H9 (cell line): ENCODE data around the gene IQGAP3. TPM values are rescaled to one million over a fixed set of nuclear protein-coding genes. Genes with fewer than 3 reads are reported as not detected.

ENCODE experiments used
- DNase-seq: peaks from one replicate; pipeline ENCODE4 v3.0.0-alpha.2; 2017
- H2AFZ ChIP-seq: one replicate; pipeline ENCODE4 v1.6.1; 2013; ENCODE audit warnings: mild to moderate bottlenecking, low read length, control low read depth, moderate library complexity
- H2AK5ac ChIP-seq: 2 replicates; pipeline ENCODE4 v1.6.1; 2013; ENCODE audit warnings: low read length, control low read depth, mixed read lengths; ENCODE audit not compliant: insufficient read length
- H2BK120ac ChIP-seq: one replicate; pipeline ENCODE4 v1.6.1; 2013; ENCODE audit warnings: low read depth, mild to moderate bottlenecking, low read length, control low read depth, inconsistent platforms; ENCODE audit not compliant: poor library complexity, severe bottlenecking
- H2BK12ac ChIP-seq: 2 replicates; pipeline ENCODE4 v1.6.1; 2013; ENCODE audit warnings: low read length, control low read depth, mixed read lengths, low read depth; ENCODE audit not compliant: insufficient read length
- H2BK15ac ChIP-seq: 2 replicates; pipeline ENCODE4 v1.6.1; 2013; ENCODE audit warnings: low read depth, low read length, control low read depth
- H2BK20ac ChIP-seq: one replicate; pipeline ENCODE4 v1.6.1; 2013; ENCODE audit warnings: low read depth, mild to moderate bottlenecking, low read length, control low read depth, inconsistent platforms; ENCODE audit not compliant: poor library complexity, severe bottlenecking
- H2BK5ac ChIP-seq: 2 replicates; pipeline ENCODE4 v1.6.1; 2013; ENCODE audit warnings: low read length, control low read depth, mixed read lengths; ENCODE audit not compliant: insufficient read length
- H3K14ac ChIP-seq: 2 replicates; pipeline ENCODE4 v1.6.1; 2013; ENCODE audit warnings: low read length, control low read depth; ENCODE audit not compliant: insufficient read depth
- H3K18ac ChIP-seq: 2 replicates; pipeline ENCODE4 v1.6.1; 2013; ENCODE audit warnings: low read depth, mild to moderate bottlenecking, mixed read lengths, low read length, control low read depth; ENCODE audit not compliant: insufficient read length
- H3K23ac ChIP-seq: 2 replicates; pipeline ENCODE4 v1.6.1; 2013; ENCODE audit warnings: low read length, control low read depth, mixed read lengths, low read depth; ENCODE audit not compliant: insufficient read length
- H3K23me2 ChIP-seq: 2 replicates; pipeline ENCODE4 v1.6.1; 2013; ENCODE audit warnings: low read depth, mild to moderate bottlenecking, mixed read lengths, low read length, control low read depth; ENCODE audit not compliant: insufficient read length, poor library complexity, severe bottlenecking
- H3K27ac ChIP-seq: 2 replicates; pipeline ENCODE4 v1.5.1; 2013; ENCODE audit warnings: low read length, control low read depth, mixed read lengths, low read depth; ENCODE audit not compliant: insufficient read length
- H3K27me3 ChIP-seq: 2 replicates; pipeline ENCODE4 v1.6.1; 2013; ENCODE audit warnings: low read length, control low read depth, inconsistent platforms; ENCODE audit not compliant: insufficient read depth
- H3K4ac ChIP-seq: 2 replicates; pipeline ENCODE4 v1.6.1; 2013; ENCODE audit warnings: low read depth, mild to moderate bottlenecking, control low read depth, inconsistent platforms, low read length, moderate library complexity
- H3K4me1 ChIP-seq: 2 replicates; pipeline ENCODE4 v1.6.1; 2013; ENCODE audit warnings: low read length, control low read depth, inconsistent platforms; ENCODE audit not compliant: insufficient read depth
- H3K4me2 ChIP-seq: 2 replicates; pipeline ENCODE4 v1.6.1; 2013; ENCODE audit warnings: low read length, control low read depth, mixed read lengths; ENCODE audit not compliant: insufficient read length, insufficient read depth
- H3K56ac ChIP-seq: 2 replicates; pipeline ENCODE4 v1.6.1; 2013; ENCODE audit warnings: low read depth, mild to moderate bottlenecking, mixed read lengths, low read length, control low read depth; ENCODE audit not compliant: insufficient read length
- H3K79me1 ChIP-seq: 2 replicates; pipeline ENCODE4 v1.6.1; 2013; ENCODE audit warnings: low read depth, mild to moderate bottlenecking, moderate library complexity, low read length, control low read depth, inconsistent platforms; ENCODE audit not compliant: insufficient read depth, poor library complexity, severe bottlenecking
- H3K79me2 ChIP-seq: 2 replicates; pipeline ENCODE4 v1.6.1; 2013; ENCODE audit warnings: low read length, control low read depth, inconsistent platforms; ENCODE audit not compliant: insufficient read depth
- H3K9ac ChIP-seq: 2 replicates; pipeline ENCODE4 v1.6.1; 2013; ENCODE audit warnings: low read length, control low read depth, mixed read lengths; ENCODE audit not compliant: insufficient read length; ENCODE audit errors: extremely low read depth
- H3K9me3 ChIP-seq: one replicate; pipeline ENCODE4 v1.6.1; 2013; ENCODE audit warnings: low read depth, low read length, inconsistent platforms; ENCODE audit not compliant: control insufficient read depth
- H3T11ph ChIP-seq: one replicate; pipeline ENCODE4 v1.6.1; 2013; ENCODE audit warnings: mild to moderate bottlenecking, low read length, control low read depth, inconsistent platforms
- H4K20me1 ChIP-seq: one replicate; pipeline ENCODE4 v1.6.1; 2013; ENCODE audit not compliant: control insufficient read depth, insufficient read length, insufficient read depth
- H4K5ac ChIP-seq: 2 replicates; pipeline ENCODE4 v1.6.1; 2013; ENCODE audit warnings: low read depth, mild to moderate bottlenecking, mixed read lengths, low read length, control low read depth; ENCODE audit not compliant: insufficient read length
- H4K8ac ChIP-seq: replicated peaks from 2 replicates; pipeline ENCODE4 v1.6.1; 2013; ENCODE audit warnings: low read length, control low read depth, mixed read lengths, low read depth; ENCODE audit not compliant: insufficient read length
- H4K91ac ChIP-seq: 2 replicates; pipeline ENCODE4 v1.6.1; 2013; ENCODE audit warnings: low read depth, mild to moderate bottlenecking, moderate library complexity, mixed read lengths, low read length, control low read depth; ENCODE audit not compliant: insufficient read length
- H3K27ac Mint-ChIP-seq, 3 experiments: 2 replicates in 2 of 3; 3 replicates in 1 of 3; pipeline ENCODE4 v1.8.0; 2020 to 2021; ENCODE audit warnings: mixed read lengths in 3 of 3, mild to moderate bottlenecking in 1 of 3, moderate library complexity in 1 of 3
- H3K27me3 Mint-ChIP-seq: 2 replicates; pipeline ENCODE4 v1.8.0; 2021; ENCODE audit warnings: low read depth, mild to moderate bottlenecking, moderate library complexity, mixed read lengths
- H3K36me3 Mint-ChIP-seq, 3 experiments: 2 replicates in 2 of 3; 3 replicates in 1 of 3; pipeline ENCODE4 v1.8.0; 2020 to 2021; ENCODE audit warnings: low read depth in 3 of 3, mixed read lengths in 3 of 3; ENCODE audit not compliant: insufficient read depth in 1 of 3
- H3K4me1 Mint-ChIP-seq, 2 experiments: 2 replicates each; pipeline ENCODE4 v1.8.0; 2020; ENCODE audit warnings: mixed read lengths in 2 of 2
- H3K4me3 Mint-ChIP-seq, 2 experiments: 2 replicates in 1 of 2; 3 replicates in 1 of 2; pipeline ENCODE4 v1.8.0; 2020 to 2021; ENCODE audit warnings: mild to moderate bottlenecking in 2 of 2, mixed read lengths in 2 of 2, moderate library complexity in 1 of 2
- H3K9me3 Mint-ChIP-seq, 2 experiments: 2 replicates in 1 of 2; 3 replicates in 1 of 2; pipeline ENCODE4 v1.8.0; 2020; ENCODE audit warnings: mild to moderate bottlenecking in 2 of 2, mixed read lengths in 2 of 2, moderate library complexity in 1 of 2
- CTCF ChIP-seq: fragments of 200-600 bp; sonication (generic); conservative IDR thresholded peaks from 3 replicates; pipeline ENCODE4 v1.8.0; 2021; ENCODE audit warnings: antibody characterized with exemption, mild to moderate bottlenecking
- WGBS: extraction: QIAGEN DNeasy Blood & Tissue Kit; methylation state at CpG from one replicate; pipeline ENCODE4 v1.1.7; 2013; ENCODE audit warnings: missing lambda C conversion rate, low lambda C conversion rate, mixed read lengths; ENCODE audit not compliant: insufficient read length; ENCODE audit errors: extremely low coverage; 5-methylcytosine and 5-hydroxymethylcytosine counted together
- total RNA-seq: library from RNA; stranded (reverse); gene quantifications from 2 replicates; pipeline ENCODE4 v1.2.1, GENCODE V29; 2021

The IQGAP3 gene
- total RNA-seq, 1 experiment from 2014 or later, result 24.5 TPM

- H3K79me2 ChIP-seq, result no peaks in the 10 kb centered on the region
- no peak within 1 kb of the TSS for H4K8ac ChIP-seq
- H2BK12ac ChIP-seq, result no peak within 1 kb of the TSS
- H3K4me1 ChIP-seq, result no peaks in the 10 kb centered on the region; the same call in 1 of the 2 replicates
- no peak within 1 kb of the TSS for H4K91ac ChIP-seq
- Mint-ChIP-seq H3K4me3 (peak within 1 kb of the TSS in 1 of 2 experiments; percentile 58; a peak in 3 of 5 replicates), H3K4me1 (peaks cover 8 to 10% of the 10 kb centered on the region in 2 experiments), H3K27ac (no peak within 1 kb of the TSS), H3K36me3 (no peaks in the 10 kb centered on the region), H3K27me3 (peaks cover 62% of the 10 kb centered on the region), H3K9me3 (no peaks in the 10 kb centered on the region; a peak in 2 of 5 replicates)
- no peak within 1 kb of the TSS for H3K18ac ChIP-seq
- H2BK20ac ChIP-seq, result no peak within 1 kb of the TSS
- H4K20me1 ChIP-seq, result no peaks in the 10 kb centered on the region
- H3T11ph ChIP-seq, result no peak within 1 kb of the TSS
- H3K9ac ChIP-seq, result no peak within 1 kb of the TSS
- H3K4ac ChIP-seq, result no peak within 1 kb of the TSS
- peak within 1 kb of the TSS; percentile 35 for H3K4me2 ChIP-seq
- H2AK5ac ChIP-seq, result no peak within 1 kb of the TSS
- H2BK15ac ChIP-seq, result no peak within 1 kb of the TSS
- no peak within 1 kb of the TSS for H2BK5ac ChIP-seq
- H3K27ac ChIP-seq, result no peak within 1 kb of the TSS
- no peak within 1 kb of the TSS for H2AFZ ChIP-seq
- peaks cover 17% of the 10 kb centered on the region for H3K27me3 ChIP-seq
- TF ChIP-seq CTCF, result peak; percentile 74
- no CpG with 5 or more reads among the region's 7 CpGs for WGBS
- DNase-seq, result peak; percentile 80
- no peak within 1 kb of the TSS for H3K23ac ChIP-seq
- H3K79me1 ChIP-seq, result no peaks in the 10 kb centered on the region
- H4K5ac ChIP-seq, result no peak within 1 kb of the TSS
- no peak within 1 kb of the TSS for H3K56ac ChIP-seq
- no peak within 1 kb of the TSS for H3K14ac ChIP-seq
- peaks cover 4% of the 10 kb centered on the region for H3K23me2 ChIP-seq
- no peaks in the 10 kb centered on the region for H3K9me3 ChIP-seq
- H2BK120ac ChIP-seq, result no peak within 1 kb of the TSS
These were observed 46.7 kb upstream of the IQGAP3 start, which contains the start of gene HAPLN2 for GRCh38 chr1:156618853-156619581. HAPLN2 (plus strand) TSS chr1:156619415; CDS start chr1:156623491, 4,076 bp downstream.
